ENCODE measurements around the gene KCNQ4.

Gene KCNQ4

GRCh38 chr1:40794974-40795715, 11.6 kb downstream of the KCNQ4 start:
- DNase-seq (ENCODE audit: low read depth, low spot score), result no peak

GRCh38 chr1:40795811-40796586, 12.4 kb downstream of the KCNQ4 start:
- DNase-seq (ENCODE audit: low read depth, low spot score), result no peak

- no peak for DNase-seq (ENCODE audit: low read depth, low spot score)
Observed at GRCh38 chr1:40796939-40797667, 13.5 kb downstream of the KCNQ4 start.

DNA sequence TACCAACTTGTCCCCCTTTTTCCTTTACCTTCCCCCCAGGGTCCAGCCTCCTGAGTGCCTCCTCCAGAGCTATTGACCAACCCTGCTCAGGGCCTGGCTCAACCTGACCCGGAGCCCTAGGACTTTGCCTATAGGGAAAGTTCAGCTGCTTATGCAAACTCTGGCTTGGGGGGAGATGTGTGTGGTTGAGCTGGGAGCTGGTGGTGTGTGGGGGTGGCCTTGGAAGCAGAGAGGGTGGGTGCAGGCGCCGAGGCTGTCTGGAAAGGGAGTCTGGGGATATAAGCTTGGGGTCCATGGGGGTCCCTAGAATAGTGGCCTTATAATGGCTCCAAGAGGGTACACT, 14.1 kb downstream of the KCNQ4 start:
- no peak for DNase-seq (ENCODE audit: low read depth, low spot score)

DNA sequence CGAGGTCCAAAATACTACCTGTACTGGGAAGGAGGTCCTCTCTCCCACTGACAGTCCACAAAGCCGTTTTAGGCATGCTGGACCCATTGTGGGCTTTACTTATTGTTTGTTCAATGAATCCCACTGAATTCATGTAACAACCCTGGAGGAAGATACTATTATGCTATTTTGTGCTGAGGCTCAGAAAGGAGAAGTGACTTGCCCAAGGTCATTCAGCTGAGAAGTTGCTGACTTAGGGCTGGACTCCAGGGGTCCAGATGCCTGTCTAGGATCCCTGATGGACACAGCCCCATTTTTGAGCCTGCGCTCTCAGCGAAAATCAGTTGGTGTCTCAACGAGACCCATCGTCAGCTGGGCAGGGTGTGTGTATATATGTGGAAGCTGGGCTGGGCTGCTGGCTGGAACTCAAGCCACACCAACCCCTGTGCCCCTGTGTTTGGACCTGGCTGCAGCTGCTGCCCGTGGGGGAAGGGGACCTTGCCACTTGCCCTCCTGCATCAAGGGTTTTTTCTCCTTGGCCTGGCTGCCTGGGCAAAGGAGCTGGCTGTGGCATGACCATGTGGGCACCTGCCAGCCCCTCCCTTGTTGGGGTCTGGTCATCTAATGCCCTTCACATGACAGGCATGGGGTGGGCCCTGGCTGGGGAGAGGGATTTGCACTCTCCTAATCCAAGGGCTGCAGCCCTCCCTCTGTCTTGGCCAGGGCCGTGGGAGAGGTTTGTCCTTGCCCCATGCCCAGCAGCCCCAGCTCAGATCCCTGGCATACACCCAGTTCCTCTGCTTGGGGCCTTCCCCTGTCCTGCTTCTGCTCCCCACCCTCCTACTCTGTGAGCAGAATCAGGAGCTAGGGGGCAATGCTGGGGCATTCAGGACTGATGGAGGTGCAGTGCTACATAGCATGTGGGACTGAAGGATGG, 15.0 kb downstream of the KCNQ4 start:
- DNase-seq (ENCODE audit: low read depth, low spot score), result no peak

- DNase-seq (ENCODE audit: low read depth, low spot score), result no peak
Observed at GRCh38 chr1:40799351-40799867, 15.8 kb downstream of the KCNQ4 start.

DNA sequence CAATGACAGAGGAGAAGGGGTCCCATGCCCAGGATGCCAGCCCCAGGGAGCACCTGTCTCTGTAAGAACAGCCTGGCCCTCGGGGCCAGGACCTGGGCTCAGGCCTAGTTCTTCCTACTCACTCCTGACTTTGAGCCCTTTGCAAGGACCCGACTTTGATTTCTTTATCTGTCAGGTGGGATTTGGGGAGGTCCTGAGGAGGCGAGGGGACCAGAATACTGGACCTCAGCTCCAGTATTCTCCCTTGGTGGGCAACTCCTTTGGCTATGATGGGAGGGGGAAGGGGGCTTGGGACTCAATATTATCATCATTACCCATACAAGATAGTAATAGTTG, 18.1 kb downstream of the KCNQ4 start:
- DNase-seq (ENCODE audit: low read depth, low spot score), result no peak

DNA sequence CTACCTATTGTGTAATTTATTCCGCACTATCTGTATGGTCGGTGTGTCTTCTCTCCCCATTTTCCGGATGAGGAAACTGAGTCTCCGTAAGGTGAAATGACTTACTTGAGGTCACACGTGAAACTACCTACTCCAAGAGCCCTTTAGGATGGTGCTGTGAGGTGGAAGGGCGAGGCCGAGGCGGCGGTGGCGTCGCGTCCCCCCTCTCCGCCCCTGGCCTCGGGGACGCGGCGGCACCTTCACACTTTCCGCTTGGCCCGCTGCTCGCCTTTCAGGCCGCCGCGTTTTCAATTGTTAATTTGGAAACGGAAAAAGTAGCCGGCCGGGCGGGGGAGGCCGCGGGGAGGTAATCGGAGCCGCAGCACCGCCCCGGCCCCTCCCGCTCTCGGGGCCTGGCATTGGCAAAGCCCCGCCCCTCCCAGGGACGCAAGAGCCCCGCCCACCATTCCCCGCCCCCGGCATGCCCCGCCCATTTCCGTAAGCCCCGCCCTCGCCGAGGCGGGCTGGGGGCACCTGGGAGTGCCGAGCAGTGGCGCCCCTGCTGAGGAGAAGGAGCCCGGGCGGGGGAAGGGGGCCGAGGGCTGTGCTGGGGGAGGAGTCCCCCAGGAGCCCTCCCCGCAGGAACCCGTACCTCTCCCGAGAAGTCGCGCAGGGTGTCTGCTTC, 18.6 kb downstream of the KCNQ4 start:
- DNase-seq (ENCODE audit: low read depth, low spot score), result no peak

DNA sequence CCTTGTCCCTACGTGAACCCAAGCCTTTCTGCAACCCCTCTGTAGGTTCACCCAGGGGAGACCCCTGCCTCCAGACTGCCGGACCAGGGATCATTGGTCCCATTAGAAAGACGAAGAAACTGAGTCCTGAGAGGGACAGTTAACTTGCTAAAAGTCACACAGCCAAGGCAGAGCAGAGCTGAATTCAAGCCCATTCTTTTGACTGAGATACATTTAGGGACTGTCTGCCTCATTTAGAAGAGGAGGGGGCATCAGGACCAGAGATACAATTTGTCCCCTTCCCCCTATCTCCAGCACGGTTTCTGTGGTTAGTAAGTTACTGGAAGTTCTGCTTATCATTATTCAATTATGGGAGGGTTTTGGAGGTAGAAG, 19.1 kb downstream of the KCNQ4 start:
- DNase-seq (ENCODE audit: low read depth, low spot score), result no peak

DNA sequence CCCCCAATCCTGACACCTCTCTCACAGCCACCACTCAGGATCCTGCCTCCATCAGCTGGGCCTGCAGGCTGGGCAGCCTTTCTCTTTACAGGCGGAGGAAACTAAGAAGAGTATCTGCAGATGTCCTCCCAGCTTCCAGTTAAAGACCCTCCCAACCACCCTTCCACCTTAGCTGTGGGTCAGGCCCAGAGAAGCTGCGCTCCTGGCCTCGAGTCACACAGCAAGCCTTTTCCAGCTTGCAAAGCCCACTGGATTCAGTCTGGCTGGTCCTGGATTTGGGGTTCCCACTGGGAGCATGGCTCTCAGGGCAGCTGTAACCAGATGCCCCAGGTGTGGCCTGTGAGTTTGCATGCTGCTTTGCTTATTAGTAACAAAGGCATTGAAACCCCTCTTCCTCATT, 19.9 kb downstream of the KCNQ4 start:
- DNase-seq (ENCODE audit: low read depth, low spot score), result no peak

GRCh38 chr1:40803902-40804301, 20.3 kb downstream of the KCNQ4 start:
- DNase-seq (ENCODE audit: low read depth, low spot score), result no peak

- no peak for DNase-seq (ENCODE audit: low read depth, low spot score)
Observed at GRCh38 chr1:40806240-40806639, 22.7 kb downstream of the KCNQ4 start.

- no peak for DNase-seq (ENCODE audit: low read depth, low spot score)
Observed at GRCh38 chr1:40806731-40807695, 23.4 kb downstream of the KCNQ4 start.

DNA sequence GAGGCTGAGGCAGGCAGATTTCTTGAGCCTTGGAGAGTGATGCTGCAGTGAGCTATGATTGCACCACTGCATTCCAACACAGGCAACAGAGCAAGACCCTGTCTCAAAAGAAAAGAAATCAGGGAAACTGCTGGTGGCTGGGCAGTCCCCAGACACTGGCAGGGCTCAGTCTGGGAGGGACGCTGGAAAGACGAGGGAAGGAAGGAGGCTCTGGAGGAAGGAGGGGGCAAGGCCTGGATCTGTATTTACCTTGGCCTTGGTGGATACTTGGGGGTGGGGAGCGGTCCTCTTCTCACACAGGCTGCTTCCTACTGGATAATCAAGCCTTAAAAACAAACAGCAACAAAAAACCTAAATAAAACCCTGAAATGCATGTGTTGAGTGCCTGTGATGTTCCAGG, 24.4 kb downstream of the KCNQ4 start:
- DNase-seq (ENCODE audit: low read depth, low spot score), result no peak

GRCh38 chr1:40808444-40808843, 24.9 kb downstream of the KCNQ4 start:
- DNase-seq (ENCODE audit: low read depth, low spot score), result no peak

DNA sequence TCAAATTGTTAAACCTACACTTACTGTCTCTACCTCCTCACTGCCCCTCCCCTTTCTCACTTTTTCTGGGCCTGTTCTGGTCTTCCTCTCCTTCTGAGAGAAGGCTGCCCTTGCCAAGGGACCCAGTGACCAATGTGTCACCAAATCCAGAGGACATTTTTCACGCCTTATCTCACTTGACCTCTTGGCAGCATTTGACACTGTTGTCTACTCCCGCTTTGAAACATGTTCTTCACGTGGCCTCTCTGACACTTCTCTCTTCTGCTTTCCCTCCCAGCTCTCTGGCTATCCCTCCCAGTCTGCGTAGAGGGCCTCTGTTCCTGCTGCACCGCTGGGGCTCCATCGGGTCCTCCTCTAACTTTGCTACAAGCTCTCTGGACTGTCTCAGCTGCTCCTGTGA, 25.3 kb downstream of the KCNQ4 start:
- no peak for DNase-seq (ENCODE audit: low read depth, low spot score)

DNA sequence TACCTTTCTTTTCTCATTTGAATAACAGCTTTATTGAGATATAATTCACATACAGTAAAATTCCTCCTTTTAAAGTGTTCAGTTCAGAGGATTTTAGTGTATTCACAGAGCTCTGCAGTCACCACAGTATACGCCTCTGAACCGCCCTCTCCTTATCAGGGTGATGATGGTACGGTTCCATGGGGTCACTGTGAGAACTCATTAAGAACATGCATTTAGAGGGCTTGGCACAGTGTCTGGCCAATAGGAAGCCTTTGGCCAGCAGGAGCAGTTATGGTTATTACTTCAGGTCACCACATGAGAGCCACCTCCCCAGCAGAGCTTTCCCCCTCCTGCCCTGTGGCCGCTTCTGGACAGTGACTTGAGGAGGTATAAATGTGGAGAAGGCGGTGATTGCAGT, 27.3 kb downstream of the KCNQ4 start:
- DNase-seq (ENCODE audit: low read depth, low spot score), result no peak

DNA sequence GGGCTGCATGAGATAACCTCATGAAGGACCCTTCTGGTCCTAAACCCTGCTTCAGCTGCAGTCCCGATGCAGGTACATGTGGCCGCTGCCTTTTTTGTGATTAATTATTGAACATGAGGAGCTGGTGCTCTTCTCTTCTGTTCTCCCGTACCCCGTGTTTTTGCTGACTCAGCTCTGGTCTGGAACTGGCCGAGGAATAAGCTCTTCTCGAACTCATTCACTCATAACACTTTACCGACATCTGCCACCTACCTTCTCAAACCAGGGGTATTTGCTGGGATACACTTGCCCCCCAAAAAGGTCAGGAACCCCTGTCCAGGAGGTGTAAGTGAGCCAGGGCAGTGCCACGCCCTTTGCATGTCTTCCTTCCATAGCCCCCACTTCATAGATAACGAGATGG, 31.8 kb downstream of the KCNQ4 start:
- no peak for DNase-seq (ENCODE audit: low read depth, low spot score)

GRCh38 chr1:40817791-40818263, 34.2 kb downstream of the KCNQ4 start:
- no peak for DNase-seq (ENCODE audit: low read depth, low spot score)

Measured in iPS DF 19.7 (cell line).